Measurements from ENCODE around the gene KCNC2. TPM values are rescaled to one million over a fixed set of nuclear protein-coding genes. Genes with fewer than 3 reads are reported as not detected.

Gene KCNC2
- total and polyA plus RNA-seq, 11 donors, result not detected

DNA sequence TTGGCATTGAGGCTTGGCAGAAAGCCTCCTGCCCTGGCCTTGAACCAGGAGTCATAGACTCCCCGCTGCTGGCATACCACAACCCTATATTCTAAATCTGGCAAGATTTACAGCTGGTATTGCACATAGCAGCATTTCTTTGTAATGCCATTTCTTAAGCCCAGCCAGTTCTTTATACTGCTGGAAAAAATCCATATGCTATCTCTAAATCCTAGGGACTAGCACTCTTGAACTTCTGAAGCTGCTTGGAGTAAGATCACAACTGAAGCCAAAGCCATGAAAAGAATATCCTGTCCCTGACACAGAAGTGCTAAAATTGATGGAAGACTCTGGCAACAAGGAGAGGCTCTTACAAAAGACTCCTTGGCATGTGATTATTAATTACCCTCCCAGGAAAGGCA is 89.3 kb downstream of the KCNC2 start:
- Histone ChIP-seq H3K4me1 (no peaks in the 10 kb centered on the region), H3K27ac (no peak overlapping the region), H3K9me3 (no peaks in the 10 kb centered on the region), H3K27me3 (no peaks in the 10 kb centered on the region), H3K36me3 (no peaks in the 10 kb centered on the region), H3K4me3 (no peak overlapping the region)
- WGBS, 4 donors, result 63 to 76% (median 70%) methylated on average over 1 of the region's 1 CpG
- TF ChIP-seq POLR2A (IDR thresholded peaks at IDR 0.05), result no peak
- TF ChIP-seq, protein P1, sequence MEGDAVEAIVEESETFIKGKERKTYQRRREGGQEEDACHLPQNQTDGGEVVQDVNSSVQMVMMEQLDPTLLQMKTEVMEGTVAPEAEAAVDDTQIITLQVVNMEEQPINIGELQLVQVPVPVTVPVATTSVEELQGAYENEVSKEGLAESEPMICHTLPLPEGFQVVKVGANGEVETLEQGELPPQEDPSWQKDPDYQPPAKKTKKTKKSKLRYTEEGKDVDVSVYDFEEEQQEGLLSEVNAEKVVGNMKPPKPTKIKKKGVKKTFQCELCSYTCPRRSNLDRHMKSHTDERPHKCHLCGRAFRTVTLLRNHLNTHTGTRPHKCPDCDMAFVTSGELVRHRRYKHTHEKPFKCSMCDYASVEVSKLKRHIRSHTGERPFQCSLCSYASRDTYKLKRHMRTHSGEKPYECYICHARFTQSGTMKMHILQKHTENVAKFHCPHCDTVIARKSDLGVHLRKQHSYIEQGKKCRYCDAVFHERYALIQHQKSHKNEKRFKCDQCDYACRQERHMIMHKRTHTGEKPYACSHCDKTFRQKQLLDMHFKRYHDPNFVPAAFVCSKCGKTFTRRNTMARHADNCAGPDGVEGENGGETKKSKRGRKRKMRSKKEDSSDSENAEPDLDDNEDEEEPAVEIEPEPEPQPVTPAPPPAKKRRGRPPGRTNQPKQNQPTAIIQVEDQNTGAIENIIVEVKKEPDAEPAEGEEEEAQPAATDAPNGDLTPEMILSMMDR (IDR thresholded peaks at IDR 0.05), result no peak
- intact Hi-C loops (cut with DNase I), result no loop called here
- ATAC-seq, result no peak
- no peak for DNase-seq

DNA sequence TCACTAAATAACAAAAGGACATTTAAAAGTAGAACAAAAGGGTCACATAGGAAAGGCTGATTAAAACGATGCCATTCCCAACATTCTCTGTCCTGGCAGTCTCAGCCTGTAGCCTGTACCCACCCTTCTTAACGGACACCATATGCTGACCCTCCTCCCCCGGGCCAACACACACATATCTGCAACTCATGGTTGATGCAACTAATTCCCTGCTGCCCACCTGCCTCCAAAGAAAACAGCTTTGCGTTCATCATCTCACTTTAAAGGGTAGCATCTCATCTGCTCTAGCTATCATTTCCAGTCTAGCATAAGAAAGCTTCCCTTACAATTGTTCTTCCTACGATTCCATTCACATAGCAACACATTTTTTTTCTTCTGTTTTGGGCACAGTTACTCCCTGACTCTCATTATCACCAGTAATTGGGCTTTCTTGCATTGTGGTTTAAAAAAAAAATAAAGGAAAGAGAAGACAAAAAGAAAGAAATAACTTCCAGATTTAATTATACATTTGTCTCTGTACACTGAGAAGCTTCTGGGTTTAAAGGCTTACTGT is 92.9 kb downstream of the KCNC2 start:
- DNase-seq, result no peak
- H3K4me3 ChIP-seq, result no peak overlapping the region
- no peaks in the 10 kb centered on the region for H3K27me3 ChIP-seq
- H3K27ac ChIP-seq, result no peak overlapping the region
- intact Hi-C loops (cut with DNase I), result no loop called here
- TF ChIP-seq, protein P1 (IDR thresholded peaks at IDR 0.05), result no peak
- no peak for TF ChIP-seq POLR2A (IDR thresholded peaks at IDR 0.05)
- H3K4me1 ChIP-seq, result no peaks in the 10 kb centered on the region
- no peaks in the 10 kb centered on the region for H3K36me3 ChIP-seq
- ATAC-seq, result no peak
- 64 to 76% (median 69%) methylated on average over 5 of the region's 5 CpGs for WGBS, 4 donors
- H3K9me3 ChIP-seq, result no peaks in the 10 kb centered on the region

GRCh38 chr12:75115748-75116147 is 93.9 kb downstream of the KCNC2 start:
- H3K27ac ChIP-seq, result no peak overlapping the region
- no peaks in the 10 kb centered on the region for H3K9me3 ChIP-seq
- intact Hi-C loops (cut with DNase I), result no loop called here
- TF ChIP-seq, protein P1 (IDR thresholded peaks at IDR 0.05), result no peak
- TF ChIP-seq POLR2A (IDR thresholded peaks at IDR 0.05), result no peak
- H3K4me1 ChIP-seq, result no peaks in the 10 kb centered on the region
- ATAC-seq (no peak), DNase-seq (no peak)
- H3K27me3 ChIP-seq, result no peaks in the 10 kb centered on the region
- H3K36me3 ChIP-seq, result no peaks in the 10 kb centered on the region
- 86 to 95% (median 92%) methylated on average over 2 of the region's 2 CpGs for WGBS, 4 donors
- no peak overlapping the region for H3K4me3 ChIP-seq

DNA sequence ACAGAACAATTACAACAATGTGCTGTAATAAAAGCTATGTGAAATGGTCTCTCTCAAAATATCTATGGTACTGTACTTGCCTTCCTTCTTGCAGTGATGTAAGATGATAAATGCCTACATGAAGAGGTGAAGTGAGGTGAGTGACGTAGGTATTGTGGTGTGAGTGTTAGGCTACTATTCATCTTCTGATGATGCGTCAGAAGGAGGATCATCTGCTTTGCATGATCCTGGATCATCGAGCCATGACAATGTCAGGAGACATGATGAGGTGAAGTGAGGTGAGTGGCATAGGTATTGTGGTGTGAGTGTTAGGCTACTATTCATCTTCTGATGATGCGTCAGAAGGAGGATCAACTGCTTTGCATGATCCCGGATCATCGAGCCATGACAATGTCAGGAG is 105.8 kb downstream of the KCNC2 start:
- WGBS, 4 donors, result 83 to 93% (median 92%) methylated on average over 6 of the region's 6 CpGs
- DNase-seq (no peak), ATAC-seq (no peak)
- TF ChIP-seq, protein P1 (IDR thresholded peaks at IDR 0.05), result no peak
- Histone ChIP-seq H3K27me3 (no peaks in the 10 kb centered on the region), H3K4me3 (no peak overlapping the region), H3K9me3 (no peaks in the 10 kb centered on the region), H3K36me3 (no peaks in the 10 kb centered on the region), H3K4me1 (no peaks in the 10 kb centered on the region), H3K27ac (no peak overlapping the region)
- intact Hi-C loops (cut with DNase I), result no loop called here

Data from heart left ventricle (tissue), 16 donors.